Body of pancreas (tissue), 4 donors: ENCODE data around the gene ADAMTS2. TPM values are rescaled to one million over a fixed set of nuclear protein-coding genes. Genes with fewer than 3 reads are reported as not detected.

ENCODE experiments used
- ATAC-seq: fragments of 150-250 bp; one replicate; pipeline ENCODE4 v1.9.1; 2016
- DNase-seq, 4 donors: peaks; one replicate each; pipeline ENCODE4 v3.0.0-alpha.2; 2019
- H3K27ac ChIP-seq, 4 donors: fragments of 200-600 bp; sonication (generic); 1 replicate in 3 of 4; 2 replicates in 1 of 4; pipeline versions ENCODE4 v1.5.1 to v1.6.1; 2016 to 2019; ENCODE audit warnings: mild to moderate bottlenecking in 1 of 4, mixed read lengths in 1 of 4, moderate library complexity in 1 of 4
- H3K27me3 ChIP-seq, 2 donors: fragments of 200-600 bp; sonication (generic); one replicate each; pipeline ENCODE4 v1.6.0; 2016; ENCODE audit warnings: mild to moderate bottlenecking in 1 of 2
- H3K36me3 ChIP-seq, 2 donors: fragments of 200-600 bp; sonication (generic); replicated peaks in 1 of 2; 2 replicates each; pipeline ENCODE4 v1.5.1; 2016; ENCODE audit warnings: low read depth in 2 of 2; ENCODE audit not compliant: insufficient read depth in 1 of 2
- H3K4me1 ChIP-seq: fragments of 200-600 bp; sonication (generic); one replicate; pipeline ENCODE4 v1.6.0; 2016
- H3K4me3 ChIP-seq, 2 donors: fragments of 200-600 bp; sonication (generic); 1 replicate in 1 of 2; 2 replicates in 1 of 2; pipeline ENCODE4 v1.5.1; 2016 to 2019
- H3K9me3 ChIP-seq, 3 donors: fragments of 200-600 bp; sonication (generic); 1 replicate in 2 of 3; 2 replicates in 1 of 3; pipeline ENCODE4 v1.5.1; 2016
- POLR2A ChIP-seq, 3 donors: fragments of 450-650 bp; IDR thresholded peaks; one replicate each; pipeline ENCODE4 v1.6.1; 2016; ENCODE audit warnings: antibody characterized with exemption in 3 of 3, mild to moderate bottlenecking in 2 of 3
- WGBS, 2 donors: methylation state at CpG; one replicate each; pipeline ENCODE4 v1.1.5; 2017; 5-methylcytosine and 5-hydroxymethylcytosine counted together
- intact Hi-C: fragments of 100-400 bp; cut with DNase I; formaldehyde crosslinking; loops from one replicate; pipeline ENCODE4 v1.15.1; 2023
- total RNA-seq, 2 donors: library from RNA; depleted of rRNA; stranded (reverse); fragments of >200 nt; gene quantifications; one replicate each; pipeline ENCODE4 v1.1.0, GENCODE V29; 2016
- TF ChIP-seq, protein P1 (sequence below), 7 experiments: fragments of 450-650 bp in 4 of 7; fragments of 200-600 bp in 3 of 7; sonication (generic) in 3 of 7; IDR thresholded peaks; one replicate each; pipeline ENCODE4 v1.5.1; 2016 to 2019; ENCODE audit warnings: antibody characterized with exemption in 7 of 7

The ADAMTS2 gene
- total RNA-seq, 2 donors from 2014 or later, result 9.1 to 19.1 TPM

DNA sequence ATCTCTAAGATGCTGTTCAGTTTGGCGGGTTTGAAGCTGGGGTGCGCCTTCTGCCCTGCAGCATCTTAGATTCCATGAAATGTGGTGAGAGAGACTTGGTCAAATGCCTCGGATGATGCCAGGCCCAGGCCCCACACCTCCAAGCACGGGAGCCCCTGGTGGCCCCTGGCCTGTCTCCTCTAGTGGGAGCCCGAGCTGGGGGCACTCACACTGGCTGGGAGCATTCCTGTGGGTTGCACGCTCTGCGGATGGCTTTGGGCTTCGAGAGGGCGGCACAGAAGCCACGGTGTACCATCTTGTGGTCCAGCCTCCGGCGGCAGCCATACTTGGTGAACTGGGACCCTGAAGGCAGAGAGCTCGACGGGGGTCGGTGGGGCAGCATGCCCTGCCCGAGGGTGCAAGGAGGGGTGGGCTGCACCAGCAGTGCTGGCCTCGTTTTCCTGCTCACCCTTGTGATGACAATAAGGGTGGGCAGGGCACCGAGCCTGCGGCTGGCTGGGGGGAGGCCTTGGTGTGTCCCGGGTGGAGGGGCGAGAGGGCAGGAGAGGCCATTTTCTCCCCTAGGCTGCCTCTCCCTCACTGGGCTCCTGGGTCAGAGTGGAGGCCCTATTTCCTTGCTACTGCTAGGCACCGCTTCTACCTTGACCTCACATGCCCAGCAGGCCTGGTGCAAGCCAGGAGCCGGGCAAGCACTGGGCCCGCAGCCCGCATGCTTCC lies 219.3 kb downstream of the ADAMTS2 start:
- DNase-seq, result peak in 2 of 4 donors; percentile 4 to 5
- Histone ChIP-seq H3K27ac (no peak overlapping the region), H3K9me3 (no peaks in the 10 kb centered on the region), H3K4me1 (no peaks in the 10 kb centered on the region), H3K27me3 (no peaks in the 10 kb centered on the region), H3K4me3 (no peak overlapping the region), H3K36me3 (no peaks in the 10 kb centered on the region)
- no peak for ATAC-seq
- WGBS, 2 donors, result 83 to 89% methylated on average over 9 to 25 of the region's 25 CpGs
- intact Hi-C loops, result no loop called here
- TF ChIP-seq, protein P1, sequence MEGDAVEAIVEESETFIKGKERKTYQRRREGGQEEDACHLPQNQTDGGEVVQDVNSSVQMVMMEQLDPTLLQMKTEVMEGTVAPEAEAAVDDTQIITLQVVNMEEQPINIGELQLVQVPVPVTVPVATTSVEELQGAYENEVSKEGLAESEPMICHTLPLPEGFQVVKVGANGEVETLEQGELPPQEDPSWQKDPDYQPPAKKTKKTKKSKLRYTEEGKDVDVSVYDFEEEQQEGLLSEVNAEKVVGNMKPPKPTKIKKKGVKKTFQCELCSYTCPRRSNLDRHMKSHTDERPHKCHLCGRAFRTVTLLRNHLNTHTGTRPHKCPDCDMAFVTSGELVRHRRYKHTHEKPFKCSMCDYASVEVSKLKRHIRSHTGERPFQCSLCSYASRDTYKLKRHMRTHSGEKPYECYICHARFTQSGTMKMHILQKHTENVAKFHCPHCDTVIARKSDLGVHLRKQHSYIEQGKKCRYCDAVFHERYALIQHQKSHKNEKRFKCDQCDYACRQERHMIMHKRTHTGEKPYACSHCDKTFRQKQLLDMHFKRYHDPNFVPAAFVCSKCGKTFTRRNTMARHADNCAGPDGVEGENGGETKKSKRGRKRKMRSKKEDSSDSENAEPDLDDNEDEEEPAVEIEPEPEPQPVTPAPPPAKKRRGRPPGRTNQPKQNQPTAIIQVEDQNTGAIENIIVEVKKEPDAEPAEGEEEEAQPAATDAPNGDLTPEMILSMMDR (IDR thresholded peaks at IDR 0.05), result no peak
- TF ChIP-seq POLR2A (IDR thresholded peaks at IDR 0.05), result no peak

DNA sequence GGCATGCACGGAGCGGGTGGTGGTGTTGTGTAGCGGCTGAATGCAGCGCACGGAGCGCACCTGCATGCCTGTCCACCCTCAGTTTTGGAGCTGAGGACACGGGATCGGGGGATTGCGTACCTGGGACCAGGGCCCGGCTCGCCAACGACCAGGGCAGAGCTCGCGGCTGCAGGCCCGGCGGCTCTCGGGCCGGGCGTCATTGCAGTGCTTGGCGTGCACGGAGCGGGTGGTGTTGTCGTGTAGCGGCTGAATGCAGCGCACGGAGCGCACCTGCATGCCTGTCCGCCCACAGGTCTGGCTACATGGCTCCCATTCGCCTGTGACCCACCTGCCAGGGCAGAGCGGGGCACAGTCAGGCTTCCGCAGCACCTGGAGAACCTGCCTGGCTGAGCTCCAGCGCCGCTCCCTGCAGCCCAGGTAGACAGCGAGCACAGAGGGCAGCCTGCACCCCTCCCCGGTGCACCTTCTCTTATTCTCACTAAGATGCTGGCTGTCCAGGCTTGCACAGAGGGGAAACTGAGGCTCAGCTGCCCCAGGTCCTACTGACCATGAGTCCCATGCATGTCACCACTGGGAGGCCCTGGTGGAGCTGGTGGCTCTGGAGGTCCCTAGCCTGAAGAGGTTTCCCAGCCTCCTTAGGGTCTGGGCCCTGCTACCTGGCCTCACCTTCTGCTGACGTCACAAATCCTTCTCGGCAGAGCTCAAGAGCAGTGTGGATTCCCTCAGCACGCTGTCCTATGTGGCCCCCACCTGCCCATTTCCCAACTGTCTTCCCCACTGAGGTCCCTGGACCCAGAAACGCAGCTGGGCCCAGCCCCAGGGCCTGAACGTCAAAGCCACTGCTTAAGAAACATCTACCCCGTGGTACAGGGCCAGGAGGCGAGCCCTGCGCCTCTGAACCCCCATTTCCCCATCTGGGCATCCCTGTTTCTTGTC lies 220.1 kb downstream of the ADAMTS2 start:
- intact Hi-C loops, result no loop called here
- Histone ChIP-seq H3K36me3 (no peaks in the 10 kb centered on the region), H3K4me1 (no peaks in the 10 kb centered on the region), H3K27ac (no peak overlapping the region), H3K9me3 (no peaks in the 10 kb centered on the region), H3K4me3 (no peak overlapping the region), H3K27me3 (no peaks in the 10 kb centered on the region)
- DNase-seq (peak in 2 of 4 donors; percentile 5 to 6), ATAC-seq (no peak)
- TF ChIP-seq, protein P1 (IDR thresholded peaks at IDR 0.05), result no peak
- no peak for TF ChIP-seq POLR2A (IDR thresholded peaks at IDR 0.05)
- 82 to 83% methylated on average over 31 to 43 of the region's 43 CpGs for WGBS, 2 donors

DNA sequence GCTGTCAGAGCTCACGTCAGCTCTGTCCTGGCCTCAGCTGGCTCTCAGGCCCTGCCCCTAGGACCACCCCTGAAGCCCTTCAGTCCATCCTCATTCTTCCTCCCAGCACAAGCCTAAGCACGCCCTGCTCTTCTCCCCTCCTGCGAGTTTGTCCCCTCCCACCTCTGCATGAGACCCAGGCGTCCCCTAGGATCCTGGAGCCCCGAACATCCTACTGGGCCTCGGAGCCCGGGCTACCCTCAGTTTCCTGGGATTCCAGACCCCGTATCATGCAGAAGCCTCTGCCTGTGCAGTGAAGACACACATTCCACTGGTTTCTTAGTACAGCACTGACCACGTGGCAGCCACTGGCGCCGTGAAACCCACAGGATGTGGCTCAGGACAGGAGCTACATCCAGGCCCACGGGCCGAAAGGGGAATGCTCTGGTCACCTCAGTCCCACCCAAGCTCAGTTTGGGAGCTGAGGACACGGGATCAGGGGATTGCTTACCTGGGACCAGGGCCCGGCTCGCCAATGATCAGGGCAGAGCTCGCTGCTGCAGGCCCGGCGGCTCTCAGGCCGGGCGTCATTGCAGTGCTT lies 220.9 kb downstream of the ADAMTS2 start:
- intact Hi-C loops, result no loop called here
- Histone ChIP-seq H3K27ac (no peak overlapping the region), H3K4me1 (no peaks in the 10 kb centered on the region), H3K27me3 (no peaks in the 10 kb centered on the region), H3K4me3 (no peak overlapping the region), H3K36me3 (no peaks in the 10 kb centered on the region), H3K9me3 (no peaks in the 10 kb centered on the region)
- WGBS, 2 donors, result 79 to 90% methylated on average over 7 to 21 of the region's 21 CpGs
- TF ChIP-seq POLR2A (IDR thresholded peaks at IDR 0.05), result no peak
- TF ChIP-seq, protein P1 (IDR thresholded peaks at IDR 0.05), result no peak
- DNase-seq (peak in 2 of 4 donors; percentile 3 to 9), ATAC-seq (no peak)

DNA sequence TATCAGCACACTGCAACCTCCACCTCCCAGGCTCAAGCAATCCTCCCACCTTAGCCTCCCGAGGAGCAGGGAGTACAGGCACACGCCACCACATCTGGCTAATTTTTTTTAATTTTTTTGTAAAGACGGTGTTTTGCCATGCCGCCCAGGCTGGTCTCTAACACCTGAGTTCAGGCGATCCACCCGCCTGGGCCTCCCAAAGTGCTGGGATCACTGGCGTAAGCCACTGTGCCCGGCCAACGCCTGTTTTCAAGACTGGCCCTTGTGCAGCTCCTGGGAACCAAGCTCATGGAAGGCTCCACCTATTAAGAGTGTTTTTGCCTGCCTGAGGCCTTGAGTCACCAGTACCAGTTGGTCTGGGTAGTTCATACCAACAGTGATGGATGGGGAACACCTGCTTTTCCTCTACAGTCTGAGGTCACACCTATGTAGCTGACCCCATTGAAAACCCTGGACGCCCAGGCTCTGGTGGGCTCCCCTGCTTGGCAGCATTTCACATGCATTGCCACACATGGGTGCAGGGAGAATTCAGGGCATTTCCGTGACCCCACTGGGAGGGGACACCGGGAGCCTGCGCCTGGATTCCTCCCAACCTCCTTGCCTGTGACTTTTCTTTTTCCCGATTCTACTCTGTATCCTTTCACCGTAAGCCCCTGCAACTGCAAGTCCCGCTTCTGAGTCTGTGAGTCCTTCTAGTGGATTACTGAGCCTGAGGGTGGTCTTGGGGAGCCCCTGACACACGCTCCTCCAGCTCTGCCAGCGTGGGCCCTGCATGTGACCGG lies 221.6 kb downstream of the ADAMTS2 start:
- no peak overlapping the region for H3K4me3 ChIP-seq
- peak in 1 of 4 donors; percentile 2 for DNase-seq
- no peak for ATAC-seq
- no peaks in the 10 kb centered on the region for H3K36me3 ChIP-seq
- H3K9me3 ChIP-seq, result no peaks in the 10 kb centered on the region
- H3K4me1 ChIP-seq, result no peaks in the 10 kb centered on the region
- no peak overlapping the region for H3K27ac ChIP-seq
- TF ChIP-seq, protein P1 (IDR thresholded peaks at IDR 0.05), result no peak
- TF ChIP-seq POLR2A (IDR thresholded peaks at IDR 0.05), result no peak
- H3K27me3 ChIP-seq, result no peaks in the 10 kb centered on the region
- 89% methylated on average over 19 of the region's 19 CpGs for WGBS, 2 donors
- intact Hi-C loops, result no loop called here
